Gastroesophageal sphincter (tissue), 3 donors: ENCODE measurements around the gene SORCS3.

Source experiments
- CTCF ChIP-seq, 4 experiments: fragments of 200-600 bp in 2 of 4; fragments of 450-650 bp in 2 of 4; sonication (generic) in 1 of 4; IDR thresholded peaks; one replicate each; pipeline ENCODE4 v1.5.1; 2017 to 2019; ENCODE audit warnings: antibody characterized with exemption in 4 of 4, mild to moderate bottlenecking in 2 of 4, moderate library complexity in 2 of 4
- EP300 ChIP-seq: sonication (generic); formaldehyde crosslinking; IDR thresholded peaks from one replicate; pipeline ENCODE4 v1.6.1; 2017; ENCODE audit warnings: antibody characterized with exemption, mild to moderate bottlenecking
- POLR2A ChIP-seq, 2 donors: fragments of 450-650 bp; IDR thresholded peaks; one replicate each; pipeline ENCODE4 v1.6.1; 2017; ENCODE audit warnings: antibody characterized with exemption in 2 of 2, mild to moderate bottlenecking in 2 of 2, moderate library complexity in 1 of 2

DNA sequence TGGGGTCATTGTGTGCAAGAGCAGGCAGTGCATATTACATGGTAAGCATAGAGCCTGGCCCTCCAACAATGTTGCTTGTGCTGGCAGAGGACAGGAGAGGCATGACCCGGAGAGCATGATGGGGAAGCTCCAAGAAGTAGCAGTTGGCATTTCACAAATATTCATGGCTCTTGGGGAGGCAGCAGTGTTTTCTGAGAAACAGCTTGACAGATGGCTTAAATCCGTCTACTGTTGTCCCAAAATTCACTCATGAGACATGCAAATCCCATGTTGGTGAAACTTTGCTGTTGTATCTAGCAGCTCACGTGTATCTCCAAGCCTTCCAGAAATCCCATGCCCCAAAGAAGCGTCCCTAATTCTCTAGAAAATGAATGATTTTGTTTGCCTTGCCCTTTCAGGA, 487.0 kb downstream of the SORCS3 start:
- TF ChIP-seq CTCF (IDR thresholded peaks at IDR 0.05) (no peak), EP300 (no peak), POLR2A (IDR thresholded peaks at IDR 0.05) (no peak)
